Endothelial cell of umbilical vein (primary cell): Measurements from ENCODE around the gene RAD23B. TPM values are rescaled to one million over a fixed set of nuclear protein-coding genes. Genes with fewer than 3 reads are reported as not detected.

Source experiments
- BruUV-seq: library from RNA; stranded (reverse); fragments of 400-500 nt; replicated peaks from 2 replicates; lab custom pipeline; 2021; lab: Mats Ljungman, UMichigan
- CTCF ChIA-PET: fragments of 300-600, 350-600 bp; sonication (Branson Sonifier 250); formaldehyde crosslinking; loops from one replicate; lab custom pipeline; 2021; ENCODE audit warnings: antibody characterized with exemption, inconsistent platforms; lab: Charles Lee
- POLR2A ChIA-PET: fragments of 300-600, 350-600 bp; sonication (Branson Sonifier 250); formaldehyde crosslinking; loops from one replicate; lab custom pipeline; 2021; ENCODE audit warnings: antibody characterized with exemption, inconsistent platforms; lab: Charles Lee
- DNase-seq: peaks from one replicate; pipeline ENCODE4 v3.0.0-alpha.2; 2011; ENCODE audit warnings: low read depth, low spot score
- FAIRE-seq: peaks from 2 replicates; lab custom pipeline; 2011; peaks lifted over from hg19 to GRCh38; lab: Jason Lieb, UNC
- H2AFZ ChIP-seq: 2 replicates; pipeline ENCODE4 v1.6.0; 2012; ENCODE audit warnings: low read depth, low read length, control low read depth, inconsistent platforms
- H3K27ac ChIP-seq: 2 replicates; pipeline ENCODE4 v1.5.1; 2011; ENCODE audit warnings: low read depth, mild to moderate bottlenecking, control low read depth, low read length, moderate library complexity; ENCODE audit not compliant: insufficient read depth
- H3K27me3 ChIP-seq, 2 experiments: 2 replicates each; pipeline versions ENCODE4 v1.6.0 to v1.6.1; 2011; ENCODE audit warnings: low read length in 2 of 2, mixed read lengths in 1 of 2; ENCODE audit not compliant: control insufficient read depth in 2 of 2, insufficient read depth in 2 of 2
- H3K36me3 ChIP-seq, 2 experiments: 2 replicates in 1 of 2; 3 replicates in 1 of 2; pipeline ENCODE4 v1.5.1; 2011; ENCODE audit warnings: low read length in 2 of 2, mild to moderate bottlenecking in 1 of 2, moderate library complexity in 1 of 2; ENCODE audit not compliant: control insufficient read depth in 2 of 2, insufficient read depth in 2 of 2; ENCODE audit errors: extremely low read depth in 1 of 2
- H3K4me1 ChIP-seq: 3 replicates; pipeline ENCODE4 v1.5.1; 2011; ENCODE audit warnings: mild to moderate bottlenecking, low read length; ENCODE audit not compliant: control insufficient read depth, insufficient read depth; ENCODE audit errors: extremely low read depth
- H3K4me2 ChIP-seq: 2 replicates; pipeline ENCODE4 v1.6.1; 2011; ENCODE audit warnings: low read length, control low read depth, mixed read lengths; ENCODE audit not compliant: insufficient read depth
- H3K4me3 ChIP-seq, 3 experiments: fragments of 200-600 bp in 1 of 3; sonication (generic), shearing (Covaris generic) in 1 of 3; replicated peaks in 1 of 3; 2 replicates each; pipeline ENCODE4 v1.5.1; 2011 to 2016; ENCODE audit warnings: control low read depth in 3 of 3, low read length in 3 of 3, mild to moderate bottlenecking in 2 of 3, inconsistent platforms in 1 of 3, low read depth in 1 of 3, moderate library complexity in 1 of 3; ENCODE audit not compliant: insufficient read depth in 1 of 3
- H3K79me2 ChIP-seq: 2 replicates; pipeline ENCODE4 v1.6.0; 2012; ENCODE audit warnings: low read length, inconsistent platforms; ENCODE audit not compliant: control insufficient read depth, insufficient read depth
- H3K9ac ChIP-seq: replicated peaks from 2 replicates; pipeline ENCODE3; 2011; ENCODE audit warnings: low read length, control low read depth; ENCODE audit not compliant: insufficient read depth; ENCODE audit errors: extremely low read depth
- H3K9me1 ChIP-seq: replicated peaks from 3 replicates; pipeline ENCODE4 v1.6.0; 2011; ENCODE audit warnings: mild to moderate bottlenecking, low read length; ENCODE audit not compliant: control insufficient read depth, insufficient read depth; ENCODE audit errors: extremely low read depth
- H3K9me3 ChIP-seq: replicated peaks from 2 replicates; pipeline ENCODE4 v1.5.1; 2012; ENCODE audit warnings: low read length, inconsistent platforms; ENCODE audit not compliant: control insufficient read depth, insufficient read depth
- H4K20me1 ChIP-seq: replicated peaks from 2 replicates; pipeline ENCODE3; 2011; ENCODE audit warnings: mild to moderate bottlenecking, low read length; ENCODE audit not compliant: control insufficient read depth, insufficient read depth; ENCODE audit errors: extremely low read depth
- EZH2 ChIP-seq: IDR thresholded peaks from 2 replicates; pipeline ENCODE4 v1.6.1; 2012; ENCODE audit warnings: borderline replicate concordance, low read depth, mild to moderate bottlenecking, moderate library complexity, low read length, inconsistent platforms; ENCODE audit not compliant: severe bottlenecking
- FOS ChIP-seq: IDR thresholded peaks from 2 replicates; pipeline ENCODE4 v1.6.1; 2011; ENCODE audit warnings: mild to moderate bottlenecking, low read length, moderate library complexity, borderline replicate concordance; ENCODE audit not compliant: insufficient read depth
- GATA2 ChIP-seq: IDR thresholded peaks from 2 replicates; pipeline ENCODE4 v1.7.0; 2011; ENCODE audit warnings: low read depth, mild to moderate bottlenecking, moderate library complexity, mixed read lengths, low read length; ENCODE audit not compliant: insufficient read length, insufficient read depth
- JUN ChIP-seq: IDR thresholded peaks from 2 replicates; pipeline ENCODE4 v1.6.1; 2011; ENCODE audit warnings: borderline replicate concordance, low read depth; ENCODE audit not compliant: insufficient read length, insufficient read depth
- MYC ChIP-seq: IDR thresholded peaks from one replicate; pipeline ENCODE4 v1.6.1; 2011; ENCODE audit warnings: mild to moderate bottlenecking, low read depth, low read length
- POLR2AphosphoS5 ChIP-seq: IDR thresholded peaks from 2 replicates; pipeline ENCODE4 v1.6.1; 2012; ENCODE audit warnings: low read depth, mild to moderate bottlenecking, control low read depth, low read length, moderate library complexity; ENCODE audit not compliant: insufficient read depth
- dilution Hi-C: fragments of 300-500 bp; cut with MboI; formaldehyde crosslinking; loops from one replicate; pipeline ENCODE4 v1.15.0; 2019; ENCODE audit warnings: low sequenced_read_pairs; ENCODE audit not compliant: extremely low pct_ligation_motif_present
- intact Hi-C: fragments of 100-400 bp; cut with micrococcal nuclease; formaldehyde crosslinking; loops from one replicate; pipeline ENCODE4 v1.10.0; 2022
- polyA plus RNA-seq, 4 experiments: library from polyadenylated mRNA; depleted of rRNA in 3 of 4; stranded (reverse) in 3 of 4; unstranded in 1 of 4; fragments of >200 nt; gene quantifications; 2 replicates each; pipeline versions ENCODE4 v1.2.1 to v1.2.3, GENCODE V29; 2011 to 2012; ENCODE audit warnings: missing spikeins in 1 of 4
- total RNA-seq: library from RNA; stranded (reverse); gene quantifications from 2 replicates; pipeline ENCODE4 v1.2.3, GENCODE V29; 2021
- TF ChIP-seq, protein P1 (sequence below): IDR thresholded peaks from 2 replicates; pipeline ENCODE4 v1.6.1; 2011; ENCODE audit not compliant: insufficient read depth, insufficient read length
- TF ChIP-seq, protein P2 (sequence below), 2 donors: IDR thresholded peaks; 1 replicate in 1 of 2; 2 replicates in 1 of 2; pipeline ENCODE4 v1.5.1; 2011; ENCODE audit warnings: low read length in 2 of 2, mild to moderate bottlenecking in 2 of 2, moderate library complexity in 2 of 2, control low read depth in 1 of 2, inconsistent platforms in 1 of 2, low read depth in 1 of 2; ENCODE audit not compliant: insufficient read depth in 1 of 2; ENCODE audit errors: extremely low read depth in 1 of 2

RAD23B gene
- total and polyA plus RNA-seq, 2 donors (not counting 3 experiments of a cell fraction or from before 2014, with no cell fraction given): 63.8 to 100 TPM

DNA sequence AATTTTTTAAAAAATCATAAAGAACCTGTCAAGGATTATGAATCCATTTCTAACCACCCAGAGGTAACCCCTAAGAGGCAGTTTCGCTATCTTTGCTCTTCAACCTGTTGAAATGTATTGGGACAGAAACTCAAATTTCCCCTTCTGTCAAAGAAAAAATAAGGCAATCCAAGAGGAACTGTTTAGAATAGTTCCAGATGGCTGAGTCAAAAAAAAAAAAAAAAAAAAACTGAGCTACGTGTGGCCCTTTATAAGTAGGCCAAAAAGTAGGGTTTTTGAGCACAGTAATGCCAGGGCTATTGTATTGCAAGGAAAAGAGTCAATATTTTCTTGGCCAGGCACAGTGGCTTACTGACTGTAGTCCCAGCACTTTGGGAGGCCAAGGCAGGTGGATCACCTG lies 94.9 kb downstream of the RAD23B start:
- H3K4me2 ChIP-seq: no peak overlapping the region
- FAIRE-seq (no peak), DNase-seq (no peak)
- H3K27me3 ChIP-seq: no peaks in the 10 kb centered on the region
- CTCF ChIA-PET: interaction anchor here (0.5 to 1.0 kb wide), 3 partner anchors 156 to 1967 kb away, joined by 3 read pairs; no protein-coding TSS in a partner anchor
- no peaks in the 10 kb centered on the region for H4K20me1 ChIP-seq
- POLR2A ChIA-PET: no interaction called here
- no peaks in the 10 kb centered on the region for H3K4me1 ChIP-seq
- no peak overlapping the region for H3K9ac ChIP-seq
- no peaks in the 10 kb centered on the region for H3K9me3 ChIP-seq
- H3K9me1 ChIP-seq: no peaks in the 10 kb centered on the region
- H3K4me3 ChIP-seq: no peak overlapping the region
- dilution Hi-C loops: no loop called here
- H3K27ac ChIP-seq: no peak overlapping the region
- H2AFZ ChIP-seq: no peak overlapping the region
- TF ChIP-seq POLR2AphosphoS5 (no peak), JUN (no peak), FOS (no peak), GATA2 (no peak), MYC (no peak), EZH2 (no peak)
- TF ChIP-seq, protein P1, sequence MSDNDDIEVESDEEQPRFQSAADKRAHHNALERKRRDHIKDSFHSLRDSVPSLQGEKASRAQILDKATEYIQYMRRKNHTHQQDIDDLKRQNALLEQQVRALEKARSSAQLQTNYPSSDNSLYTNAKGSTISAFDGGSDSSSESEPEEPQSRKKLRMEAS: no peak
- TF ChIP-seq, protein P2, sequence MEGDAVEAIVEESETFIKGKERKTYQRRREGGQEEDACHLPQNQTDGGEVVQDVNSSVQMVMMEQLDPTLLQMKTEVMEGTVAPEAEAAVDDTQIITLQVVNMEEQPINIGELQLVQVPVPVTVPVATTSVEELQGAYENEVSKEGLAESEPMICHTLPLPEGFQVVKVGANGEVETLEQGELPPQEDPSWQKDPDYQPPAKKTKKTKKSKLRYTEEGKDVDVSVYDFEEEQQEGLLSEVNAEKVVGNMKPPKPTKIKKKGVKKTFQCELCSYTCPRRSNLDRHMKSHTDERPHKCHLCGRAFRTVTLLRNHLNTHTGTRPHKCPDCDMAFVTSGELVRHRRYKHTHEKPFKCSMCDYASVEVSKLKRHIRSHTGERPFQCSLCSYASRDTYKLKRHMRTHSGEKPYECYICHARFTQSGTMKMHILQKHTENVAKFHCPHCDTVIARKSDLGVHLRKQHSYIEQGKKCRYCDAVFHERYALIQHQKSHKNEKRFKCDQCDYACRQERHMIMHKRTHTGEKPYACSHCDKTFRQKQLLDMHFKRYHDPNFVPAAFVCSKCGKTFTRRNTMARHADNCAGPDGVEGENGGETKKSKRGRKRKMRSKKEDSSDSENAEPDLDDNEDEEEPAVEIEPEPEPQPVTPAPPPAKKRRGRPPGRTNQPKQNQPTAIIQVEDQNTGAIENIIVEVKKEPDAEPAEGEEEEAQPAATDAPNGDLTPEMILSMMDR (IDR thresholded peaks at IDR 0.05; ENCODE audit: extremely low read depth in 1 of 2, insufficient read depth in 1 of 2, low read depth in 1 of 2, low read length in 2 of 2): no peak
- no peaks in the 10 kb centered on the region for H3K79me2 ChIP-seq
- intact Hi-C loops: no loop called here
- no TSS peak for BruUV-seq
- no peaks in the 10 kb centered on the region for H3K36me3 ChIP-seq

Other genes with a start within 250 kb of the RAD23B start
- 1.5 and 3.8 TPM in 2 replicates for gene KLF4, start 206.5 kb downstream of the RAD23B start, total RNA-seq
- gene KLF4, start 206.5 kb downstream of the RAD23B start, polyA plus RNA-seq: 2.4 and 2.7 TPM in 2 replicates